HG03108 (cell line): ENCODE results near the gene STK32C.
"Not testable (repeated sequence)": the region's sequence is repeated elsewhere in the genome, so short reads cannot be mapped to it uniquely, and the experiment has no call there.

Experiments used
- ATAC-seq: cut with Tn5 transposase; IDR thresholded peaks from one replicate; pipeline ENCODE4 v1.9.1; 2021; ENCODE audit warnings: moderate library complexity; ENCODE audit not compliant: unreplicated experiment

STK32C gene

DNA sequence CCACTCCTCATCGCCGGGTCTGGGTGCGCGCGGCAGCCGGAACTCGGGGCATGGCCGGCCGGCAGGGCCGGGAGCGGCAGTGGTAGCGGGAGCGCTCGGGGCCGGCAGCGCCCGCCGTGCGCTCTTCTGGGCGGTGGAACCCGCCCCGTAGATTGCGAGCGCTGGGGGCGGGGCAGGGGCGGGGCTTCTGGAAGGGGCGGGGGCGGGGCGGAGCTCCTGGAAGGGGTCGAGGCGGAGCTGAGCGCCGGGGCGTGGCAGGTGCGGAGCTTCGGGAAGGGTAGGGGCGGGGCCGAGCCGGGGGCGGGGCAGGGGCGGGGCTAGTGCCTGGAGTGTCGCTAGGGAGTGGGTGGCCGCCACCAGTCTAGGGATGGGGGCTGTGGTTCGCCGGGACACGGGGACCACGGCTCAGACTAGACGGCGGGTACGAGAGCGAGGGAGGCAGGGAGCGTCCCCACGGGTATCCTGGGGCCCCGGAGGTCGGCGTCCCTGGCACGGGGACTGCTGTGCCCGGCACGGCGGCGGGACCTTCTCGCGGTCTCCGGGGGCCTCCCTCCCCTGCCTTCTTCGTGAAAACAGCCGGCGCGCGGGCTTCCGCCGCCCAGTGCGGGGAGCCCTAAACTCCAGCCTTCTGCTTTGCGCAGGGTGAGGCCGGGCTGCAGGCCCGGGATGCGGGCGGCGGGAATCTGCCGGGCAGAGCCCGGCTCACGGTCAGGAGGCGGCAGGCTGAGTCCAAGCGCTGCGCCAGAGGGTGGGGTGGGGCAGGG lies at the start of gene STK32C:
TSS of gene STK32C (minus strand) at position 128 of the 764 bp plus-strand sequence. CDS start at position 11, 117 bp downstream.
- ATAC-seq: peak; percentile 66

DNA sequence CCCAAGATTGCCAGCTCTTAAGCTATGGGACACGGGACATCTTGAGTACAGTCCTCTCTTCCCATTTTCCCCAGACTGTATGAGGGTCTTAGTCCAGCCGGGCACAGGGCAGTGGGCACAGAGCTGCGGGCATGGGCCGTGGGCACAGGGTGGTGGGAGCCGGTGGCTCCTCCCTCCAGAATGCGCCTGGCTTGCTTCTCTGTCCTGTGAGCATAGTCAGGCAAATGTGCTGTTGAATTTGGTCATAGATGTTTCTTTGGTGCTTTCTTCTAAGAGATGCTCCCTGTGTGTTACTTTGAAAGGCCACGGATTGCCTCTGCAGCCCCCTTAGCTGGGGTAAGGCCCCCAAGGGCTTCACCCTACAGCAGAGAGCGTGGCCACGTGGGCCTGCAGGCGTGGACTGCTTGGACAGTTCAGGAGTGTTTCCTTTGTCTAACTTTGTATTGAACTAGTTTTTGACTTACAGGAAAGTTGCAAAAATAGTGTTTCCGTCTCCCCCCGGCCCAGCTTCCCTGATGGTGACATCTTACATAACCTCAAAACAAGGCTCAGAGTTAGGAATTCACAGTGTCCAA lies 49.0 kb upstream of the STK32C start:
- no peak for ATAC-seq

DNA sequence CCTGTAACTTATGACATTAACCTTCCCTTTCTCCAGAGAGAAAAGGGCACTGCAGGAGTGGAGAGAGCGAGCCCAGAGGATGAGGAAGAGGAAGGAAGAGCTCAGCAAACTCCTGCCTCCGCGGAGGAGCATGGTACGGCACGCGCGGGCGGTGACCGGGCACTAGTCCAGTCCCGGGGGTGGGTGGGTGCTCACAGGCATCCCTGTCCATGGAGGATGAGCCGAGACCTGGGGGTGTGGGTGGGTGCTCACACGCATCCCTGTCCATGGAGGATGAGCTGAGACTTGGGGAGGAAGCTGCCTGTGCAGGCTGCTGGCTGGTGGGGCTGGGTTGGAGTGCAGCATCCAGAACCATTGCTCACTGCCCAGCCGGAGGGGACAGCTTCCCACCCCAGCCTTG lies 48.0 kb upstream of the STK32C start:
- no peak for ATAC-seq

DNA sequence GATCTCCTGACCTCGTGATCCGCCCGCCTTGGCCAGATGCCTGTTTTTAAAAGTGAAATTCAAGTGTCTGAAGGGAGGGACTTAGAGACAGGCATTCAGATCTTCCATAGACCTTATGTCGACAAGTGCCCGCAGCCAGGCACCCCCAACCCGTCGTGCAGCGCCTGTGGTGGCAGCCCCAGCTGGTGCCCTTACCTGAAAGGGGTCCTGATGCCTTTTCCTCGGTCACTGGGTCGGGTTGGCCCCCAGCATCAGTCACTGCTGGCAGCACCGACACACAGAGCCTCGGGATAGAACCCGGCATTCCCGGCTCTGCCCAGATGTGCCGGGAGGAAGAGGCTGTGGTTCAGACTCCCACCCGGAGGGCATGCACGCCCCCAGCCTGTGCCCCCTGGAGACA lies 47.5 kb upstream of the STK32C start:
- ATAC-seq: no peak

DNA sequence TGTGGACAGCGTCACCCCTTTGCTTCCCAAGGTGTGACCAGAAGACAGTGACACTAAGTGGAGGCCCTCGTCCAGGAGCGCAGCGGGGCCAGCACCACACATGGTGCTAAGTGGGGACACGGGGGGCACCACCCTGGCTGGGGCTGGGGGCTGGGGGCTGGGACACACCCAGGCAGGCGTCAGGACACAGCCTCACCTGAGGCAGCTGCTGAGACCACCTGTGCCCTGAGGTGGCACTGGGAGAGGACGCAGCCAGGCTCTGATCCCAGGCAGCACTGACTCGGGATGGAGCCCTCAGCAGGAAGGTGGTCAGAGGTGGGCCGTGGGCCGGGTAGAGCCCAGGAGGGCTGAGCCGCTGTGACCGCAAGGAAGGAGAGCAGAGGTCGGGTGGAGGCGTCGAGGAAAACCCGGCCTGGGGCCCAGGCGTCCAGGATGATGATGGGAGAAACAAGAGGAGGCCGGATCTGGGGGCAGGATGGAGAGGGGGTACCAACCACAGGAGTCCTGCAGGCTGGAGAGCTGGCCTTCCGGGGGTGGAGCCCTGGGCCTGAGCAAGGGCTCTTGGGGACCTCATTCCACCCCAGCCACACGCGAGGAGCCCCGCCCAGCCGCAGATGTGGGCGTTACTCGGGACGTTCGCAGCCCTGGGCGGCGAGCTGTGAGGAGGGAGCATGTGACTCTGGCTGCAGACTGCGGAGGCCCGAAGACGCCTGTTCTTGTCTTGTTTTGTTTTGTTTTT lies 46.8 kb upstream of the STK32C start:
- no peak for ATAC-seq

DNA sequence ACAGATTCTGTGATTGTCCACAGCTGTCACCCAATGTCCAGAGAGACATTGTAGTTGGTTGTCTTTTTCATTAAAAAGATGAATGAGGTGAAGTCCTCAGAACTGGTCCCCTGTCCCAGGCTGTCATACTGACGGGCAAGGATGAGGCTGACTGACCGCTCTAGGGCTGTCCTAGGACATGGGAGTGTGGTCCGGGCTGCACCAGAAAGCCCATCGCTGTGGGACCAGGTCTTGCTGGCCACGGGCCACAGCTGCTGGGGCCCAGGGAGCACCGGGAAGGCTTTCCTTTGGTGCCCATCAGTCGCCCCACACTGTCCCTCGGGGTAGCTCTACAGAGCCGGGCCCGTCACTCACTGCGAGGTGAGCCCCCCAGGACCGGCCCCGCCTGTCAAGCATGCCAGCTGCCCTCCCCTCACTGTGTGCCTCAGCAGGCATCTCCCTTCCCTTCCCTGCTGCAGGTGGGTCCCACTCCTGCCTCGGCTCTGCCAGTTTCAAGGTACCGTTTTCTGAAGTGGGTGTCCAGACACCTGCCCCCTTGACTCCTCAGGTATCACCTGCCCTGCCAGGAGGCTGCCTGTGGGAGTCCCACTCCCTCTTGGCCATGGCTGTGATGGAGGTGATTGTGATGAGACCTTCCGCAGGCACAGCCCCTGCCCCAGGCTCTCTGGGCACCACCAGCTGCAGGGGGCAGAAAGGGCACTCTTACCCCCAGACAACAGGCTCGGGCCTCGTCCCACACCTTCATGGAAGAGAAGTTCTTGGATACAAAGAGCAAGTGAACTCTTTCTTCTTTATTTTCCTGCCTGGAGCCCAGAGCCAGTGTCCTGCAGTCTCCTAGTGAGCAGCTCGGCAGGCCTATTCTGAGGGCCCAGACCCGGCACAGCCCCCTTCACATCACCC lies 46.0 kb upstream of the STK32C start:
- ATAC-seq: no peak

DNA sequence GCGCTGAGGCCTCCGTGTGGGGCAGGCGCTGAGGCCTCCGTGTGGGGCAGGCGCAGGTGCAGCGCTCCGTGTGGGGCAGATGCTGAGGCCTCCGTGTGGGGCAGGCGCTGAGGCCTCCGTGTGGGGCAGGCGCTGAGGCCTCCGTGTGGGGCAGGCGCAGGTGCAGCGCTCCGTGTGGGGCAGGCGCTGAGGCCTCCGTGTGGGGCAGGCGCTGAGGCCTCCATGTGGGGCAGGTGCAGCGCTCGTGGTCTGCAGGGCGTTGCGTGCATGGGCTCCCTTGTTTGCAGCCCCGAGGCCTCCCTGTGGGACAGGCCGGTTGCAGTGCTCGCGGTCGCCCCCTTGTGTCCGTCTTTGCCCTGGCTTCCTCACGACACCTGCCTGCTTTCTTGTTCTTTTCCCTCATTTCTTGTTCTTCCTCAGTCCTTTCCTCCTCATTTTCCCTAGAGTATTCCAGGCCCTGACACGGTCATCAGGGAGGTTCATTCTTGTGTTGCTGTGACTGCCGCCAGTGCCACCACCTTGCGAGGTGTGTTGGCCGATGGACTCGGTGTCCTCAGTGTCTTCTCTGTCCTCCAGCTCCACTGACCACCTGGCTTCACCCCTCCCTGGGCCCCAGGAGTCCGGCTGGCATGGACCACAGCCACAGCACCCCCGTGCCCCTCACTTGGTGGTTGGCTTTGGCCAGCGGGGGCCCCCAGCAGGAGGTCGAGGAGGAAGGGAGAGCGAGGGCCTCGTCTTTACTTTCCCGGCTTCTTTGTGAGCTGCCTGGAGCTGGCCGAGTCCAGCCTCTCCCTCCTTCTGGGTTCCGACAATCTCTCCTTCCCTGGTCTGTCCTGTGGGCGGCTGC lies 44.9 kb upstream of the STK32C start:
- ATAC-seq: not testable (repeated sequence)

DNA sequence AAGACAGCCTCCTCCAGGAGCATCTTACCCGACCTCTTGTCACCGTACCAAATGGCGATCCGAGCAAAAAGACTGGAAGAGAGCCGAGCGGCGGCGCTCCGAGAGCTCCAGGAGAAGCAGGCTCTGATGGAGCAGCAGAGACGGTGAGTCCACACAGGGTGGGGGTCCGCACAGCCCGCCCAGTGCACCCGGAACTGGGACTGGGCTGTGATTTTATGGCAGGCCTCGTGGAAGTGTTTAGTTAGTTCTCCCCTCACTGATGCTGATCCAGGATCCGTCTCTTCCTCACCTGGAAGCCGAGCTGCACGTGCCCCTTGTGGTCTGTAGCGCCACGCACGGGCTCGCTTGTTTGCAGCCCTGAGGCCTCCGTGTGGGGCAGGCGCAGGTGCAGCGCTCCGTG lies 43.9 kb upstream of the STK32C start:
- no peak for ATAC-seq

DNA sequence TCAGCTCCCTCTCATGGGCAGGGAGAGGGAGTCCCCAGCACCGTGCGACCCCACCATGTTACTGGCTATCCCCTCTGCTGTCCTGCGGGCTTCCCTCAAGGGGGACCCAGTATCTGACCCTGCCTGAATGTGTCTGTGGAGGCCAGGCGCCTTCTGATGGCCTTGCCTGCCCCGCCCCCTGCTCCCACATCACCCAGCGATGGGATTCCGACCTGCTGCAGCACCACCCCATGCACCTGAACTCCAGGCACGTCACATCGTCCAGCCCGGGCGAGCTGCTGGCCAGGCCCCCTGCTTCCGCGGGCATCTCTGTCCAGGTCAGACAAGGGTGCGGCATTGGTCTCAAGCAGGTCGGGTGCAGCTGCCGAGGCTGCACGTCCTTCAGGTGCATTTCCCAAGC lies 43.2 kb upstream of the STK32C start:
- ATAC-seq: no peak

DNA sequence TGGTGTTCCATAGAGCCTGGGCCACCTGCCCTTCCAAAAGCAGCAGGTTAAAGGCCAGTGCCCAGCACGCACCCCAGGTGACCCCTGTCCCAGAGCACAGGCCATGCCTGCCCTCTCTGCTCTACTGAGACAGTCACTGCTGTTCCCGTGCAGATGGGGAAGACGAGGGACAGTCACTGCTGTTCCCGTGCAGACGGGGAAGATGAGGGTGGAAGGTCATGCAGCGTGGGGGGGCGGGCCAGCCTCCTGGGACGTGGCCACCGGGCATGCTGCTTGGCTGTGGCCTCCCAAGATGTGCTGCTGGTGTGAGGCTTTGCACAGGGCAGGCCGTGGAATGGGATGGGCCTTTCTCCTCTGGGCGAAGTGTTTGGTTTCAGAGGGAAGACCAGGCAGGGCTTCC lies 42.6 kb upstream of the STK32C start:
- ATAC-seq: no peak

DNA sequence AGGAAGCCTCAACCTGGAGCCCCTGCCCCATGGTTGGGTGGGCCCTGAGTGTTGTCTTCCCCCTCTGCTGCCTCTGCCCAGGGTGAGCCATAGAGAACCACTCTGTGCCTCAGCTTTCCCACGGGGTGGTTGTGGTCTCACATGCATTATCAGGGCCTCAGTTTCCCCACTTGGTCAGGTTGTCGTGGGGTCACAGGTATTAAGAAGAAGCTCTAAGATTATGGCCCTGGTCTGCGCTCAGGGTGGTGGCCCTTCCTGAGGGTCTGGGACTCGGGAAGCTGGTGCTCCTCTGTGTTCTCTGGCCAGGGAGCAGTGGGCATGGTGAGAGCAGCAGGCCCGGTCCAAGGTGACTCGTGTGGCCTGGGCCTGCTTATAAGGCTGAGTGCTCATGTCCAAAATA lies 42.0 kb upstream of the STK32C start:
- ATAC-seq: no peak

DNA sequence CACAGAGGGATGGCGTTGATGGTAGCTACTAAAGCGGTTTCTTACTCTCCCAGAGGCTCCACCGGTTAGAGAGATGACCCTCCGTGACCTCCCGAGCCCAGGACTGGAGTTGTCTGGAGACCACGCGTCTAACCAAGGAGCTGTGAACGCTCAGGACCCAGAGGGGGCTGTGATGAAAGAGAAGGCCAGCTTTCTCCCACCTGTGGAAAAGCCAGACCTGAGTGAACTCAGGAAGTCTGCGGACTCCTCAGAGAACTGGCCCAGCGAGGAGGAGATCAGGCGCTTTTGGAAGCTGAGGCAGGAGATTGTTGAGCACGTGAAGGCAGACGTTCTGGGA lies 40.1 kb upstream of the STK32C start:
- no peak for ATAC-seq

DNA sequence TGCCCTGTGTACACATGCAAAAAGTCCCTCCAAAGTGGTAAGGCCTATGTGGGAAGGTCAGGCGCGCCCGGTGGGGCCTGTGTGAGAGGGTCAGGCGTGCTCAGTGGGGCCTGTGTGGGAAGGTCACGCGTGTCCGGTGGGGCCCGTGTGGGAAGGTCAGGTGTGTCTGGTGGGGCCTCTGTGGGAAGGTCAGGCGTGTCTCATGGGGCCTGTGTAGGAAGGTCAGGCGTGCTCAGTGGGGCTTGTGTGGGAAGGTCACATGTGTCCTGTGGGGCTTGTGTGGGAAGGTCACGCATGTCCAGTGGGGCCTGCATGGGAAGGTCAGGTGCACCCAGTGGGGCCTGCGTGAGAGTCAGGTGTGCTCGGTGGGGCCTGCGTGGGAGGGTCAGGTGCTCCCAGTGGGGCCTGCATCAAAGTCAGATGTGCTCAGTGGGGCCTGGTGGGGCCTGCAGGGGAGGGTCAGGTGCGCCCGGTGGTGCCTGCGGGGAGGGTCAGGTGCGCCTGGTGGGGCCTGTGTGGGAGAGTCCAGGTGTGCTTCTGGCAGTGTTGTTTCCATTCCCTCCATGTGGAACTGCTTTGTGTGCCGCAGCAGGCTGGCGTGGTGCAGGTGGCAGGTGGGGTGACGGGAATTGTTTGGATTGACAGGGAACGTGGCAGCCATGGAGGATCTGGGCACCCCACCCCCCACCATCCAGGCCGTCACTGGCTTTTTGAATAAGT lies 39.6 kb upstream of the STK32C start:
- ATAC-seq: no peak

DNA sequence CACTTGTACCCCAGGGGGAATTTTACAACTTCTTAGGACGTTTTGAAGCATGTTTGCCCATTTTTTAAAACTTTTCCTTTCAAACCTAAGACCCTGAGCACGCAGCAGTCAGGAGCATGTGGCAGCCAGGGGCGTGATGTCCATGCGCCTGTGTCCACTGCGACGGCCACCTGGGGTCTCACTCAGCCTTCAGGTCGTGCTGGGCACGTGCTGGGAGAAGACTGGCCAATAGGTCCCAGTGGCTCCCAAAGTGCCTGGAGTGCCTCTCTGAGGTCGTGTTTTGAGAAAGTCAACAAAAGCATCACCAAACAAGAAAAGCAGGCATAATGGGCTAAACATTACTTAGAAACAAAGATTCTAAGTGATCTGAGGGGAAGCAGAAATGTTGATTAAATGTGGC lies 39.1 kb upstream of the STK32C start:
- ATAC-seq: no peak

DNA sequence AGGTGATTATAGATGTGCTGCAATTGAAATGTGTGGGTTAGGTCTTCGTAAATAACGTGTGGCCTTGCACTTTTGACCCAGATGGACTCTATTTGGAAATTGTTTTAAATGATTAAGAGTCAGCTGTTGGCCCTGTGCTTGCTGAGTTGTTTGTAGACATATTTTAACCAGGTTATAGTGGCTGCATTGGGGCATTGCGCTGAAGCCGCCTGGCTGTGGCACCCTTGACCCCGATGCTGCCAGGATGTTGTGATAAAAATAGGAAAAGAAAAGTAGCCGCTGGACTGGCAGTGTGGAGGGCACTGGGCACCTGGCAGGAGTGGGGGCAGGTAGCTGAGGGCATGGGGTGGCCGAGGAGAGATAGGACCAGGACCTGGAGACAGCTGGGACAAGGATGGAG lies 37.6 kb upstream of the STK32C start:
- no peak for ATAC-seq

DNA sequence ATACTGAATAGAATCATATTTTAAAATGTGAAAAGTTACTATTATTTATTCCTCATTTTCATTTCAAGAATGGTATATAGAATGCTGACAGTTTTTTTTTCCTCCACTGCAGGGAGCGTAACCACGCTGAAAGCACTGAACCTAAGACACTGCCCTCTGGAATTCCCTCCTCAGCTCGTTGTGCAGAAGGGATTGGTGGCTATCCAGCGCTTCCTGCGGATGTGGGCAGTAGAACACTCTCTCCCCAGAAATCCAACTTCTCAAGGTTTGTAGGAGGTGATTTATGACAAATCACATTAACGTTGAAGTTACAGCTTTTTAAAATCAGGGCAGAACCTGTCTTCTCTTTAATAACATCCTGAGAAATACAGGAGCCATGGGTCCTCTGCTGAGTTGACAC lies 36.6 kb upstream of the STK32C start:
- ATAC-seq: no peak

DNA sequence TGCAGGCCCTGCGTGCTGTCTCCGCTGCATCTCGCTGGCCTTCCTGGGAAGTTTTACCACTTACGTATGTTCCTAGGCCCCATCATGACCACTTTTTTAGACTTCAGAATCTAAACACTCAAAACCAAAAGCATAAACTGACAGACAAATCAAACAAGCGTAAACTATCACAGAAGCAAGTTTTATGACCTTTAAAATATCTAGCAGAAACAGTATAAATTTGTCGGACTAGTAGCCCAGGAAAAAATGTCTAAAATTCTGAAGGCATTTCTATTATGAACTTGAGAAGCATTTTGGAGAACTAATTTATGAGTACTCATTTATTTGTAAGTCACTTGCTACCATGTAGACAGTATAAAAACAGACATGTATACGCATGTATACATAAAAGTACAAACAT lies 34.8 kb upstream of the STK32C start:
- no peak for ATAC-seq

DNA sequence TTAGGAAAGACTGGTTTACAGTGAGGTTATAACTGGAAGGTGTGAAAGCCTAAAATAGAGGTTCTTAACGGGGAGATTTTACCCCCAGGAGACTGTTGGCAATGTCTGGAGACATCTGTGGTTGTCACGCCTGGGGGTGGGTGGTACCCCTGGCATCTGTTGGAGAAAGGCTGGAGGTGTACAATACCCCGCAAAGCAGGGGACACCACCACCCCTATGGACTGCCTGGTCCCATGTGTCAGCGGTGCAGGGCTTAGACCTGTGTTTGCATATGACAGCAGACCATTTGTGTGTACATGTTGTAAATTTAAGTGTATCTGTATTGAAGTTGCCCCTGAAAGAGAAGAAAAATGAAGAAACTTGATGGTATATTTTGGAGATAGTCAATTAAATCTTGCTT lies 34.0 kb upstream of the STK32C start:
- ATAC-seq: no peak

DNA sequence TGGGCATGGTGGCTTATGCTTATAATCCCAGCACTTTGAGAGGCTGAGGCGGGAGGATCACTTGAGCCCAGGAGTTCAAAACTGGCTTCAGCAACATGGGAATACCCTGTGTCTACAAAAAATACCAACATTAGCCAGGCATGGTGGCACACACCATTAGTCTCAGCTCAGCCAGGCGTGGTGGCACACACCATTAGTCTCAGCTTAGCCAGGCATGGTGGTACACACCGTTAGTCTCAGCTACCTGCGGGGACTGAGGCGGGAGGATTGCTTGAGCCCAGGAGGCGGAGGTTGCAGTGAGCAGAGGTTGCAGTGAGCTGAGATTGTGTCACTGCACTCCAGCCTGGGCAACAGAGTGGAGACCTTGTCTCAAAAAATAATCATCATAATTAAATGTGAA lies 33.3 kb upstream of the STK32C start:
- ATAC-seq: no peak

DNA sequence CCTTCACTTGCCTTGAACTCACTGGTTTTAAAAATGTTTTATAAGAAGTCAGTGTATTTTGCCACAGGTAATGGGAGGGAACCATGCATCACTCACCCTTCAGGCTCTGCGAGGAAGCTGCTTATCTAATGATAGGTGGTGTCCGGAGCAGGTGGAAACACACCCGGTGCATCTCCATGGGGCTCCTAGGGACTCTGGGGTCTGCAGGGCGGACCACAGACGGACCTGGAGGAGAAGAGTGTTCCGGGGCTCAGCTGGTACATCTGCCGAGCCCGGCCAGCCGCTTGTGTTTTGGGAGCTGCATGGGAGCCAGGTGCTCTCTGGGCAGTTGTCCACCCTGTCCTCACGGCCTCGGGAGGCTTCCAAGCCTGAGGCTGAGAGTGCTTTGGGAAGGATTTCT lies 31.5 kb upstream of the STK32C start:
- no peak for ATAC-seq
